Measurements from ENCODE around the gene TGM3.
A peak's percentile ranks its signal among the peaks of the same experiment; 100 is the strongest.

Gene TGM3

DNA sequence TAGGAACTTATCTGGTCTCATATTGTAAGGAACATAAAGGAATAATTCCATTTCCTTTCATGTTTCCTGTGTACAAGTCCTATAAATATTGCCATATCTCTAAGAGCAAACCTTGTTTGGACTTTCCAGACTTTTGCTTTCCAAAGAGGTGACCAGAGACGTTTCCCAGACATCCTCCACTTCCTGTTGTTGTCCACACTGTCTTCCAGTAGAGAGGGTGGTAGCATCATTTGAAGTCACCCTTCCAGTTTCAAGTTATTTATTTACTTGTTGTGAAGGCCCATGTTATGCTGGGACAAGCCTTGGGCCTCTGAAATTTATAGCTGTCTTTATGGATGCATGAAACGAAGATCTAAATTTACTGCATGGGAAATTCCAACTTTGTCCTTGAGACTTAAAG lies 10.6 kb upstream of the TGM3 start:
- no peak for DNase-seq (ENCODE audit: low spot score)

DNA sequence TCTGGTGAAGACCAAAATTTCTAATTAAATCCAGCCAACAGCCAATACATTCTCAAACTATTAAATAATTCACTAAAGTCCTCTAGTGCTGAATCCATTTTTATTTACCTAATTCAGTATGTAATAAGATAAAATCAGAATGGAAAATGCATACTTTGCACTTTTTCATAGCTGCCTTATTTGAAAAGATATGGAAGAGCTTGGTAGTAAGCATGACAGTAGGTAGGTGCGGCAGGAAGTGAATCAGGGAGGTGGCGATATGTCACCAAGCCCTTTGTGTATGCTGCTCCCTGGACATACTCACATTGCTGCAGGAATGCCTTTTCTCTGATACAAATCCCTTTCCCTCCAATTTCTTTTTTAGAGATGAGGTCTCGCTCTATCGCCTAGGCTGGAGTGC lies 10.2 kb upstream of the TGM3 start:
- peak; percentile 59 for DNase-seq (ENCODE audit: low spot score)

DNA sequence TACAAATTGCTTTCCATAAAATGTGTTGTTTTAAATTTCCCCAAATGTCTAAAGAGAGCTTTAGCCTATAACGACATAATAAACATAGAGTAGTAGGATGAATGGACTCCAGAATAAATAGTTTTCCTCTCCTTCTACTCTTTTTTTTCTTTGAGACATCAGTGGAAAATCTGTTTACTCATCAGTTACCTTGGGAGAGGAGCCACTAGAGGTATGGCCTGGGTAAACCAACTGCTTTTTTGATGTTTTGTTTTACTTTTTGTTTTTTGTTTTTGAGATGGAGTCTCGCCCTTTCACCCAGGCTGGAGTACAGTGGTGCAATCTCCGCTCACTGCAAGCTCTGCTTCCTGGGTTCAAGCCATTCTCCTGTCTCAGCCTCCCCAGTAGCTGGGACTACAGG lies 8.3 kb upstream of the TGM3 start:
- DNase-seq (ENCODE audit: low spot score): no peak

DNA sequence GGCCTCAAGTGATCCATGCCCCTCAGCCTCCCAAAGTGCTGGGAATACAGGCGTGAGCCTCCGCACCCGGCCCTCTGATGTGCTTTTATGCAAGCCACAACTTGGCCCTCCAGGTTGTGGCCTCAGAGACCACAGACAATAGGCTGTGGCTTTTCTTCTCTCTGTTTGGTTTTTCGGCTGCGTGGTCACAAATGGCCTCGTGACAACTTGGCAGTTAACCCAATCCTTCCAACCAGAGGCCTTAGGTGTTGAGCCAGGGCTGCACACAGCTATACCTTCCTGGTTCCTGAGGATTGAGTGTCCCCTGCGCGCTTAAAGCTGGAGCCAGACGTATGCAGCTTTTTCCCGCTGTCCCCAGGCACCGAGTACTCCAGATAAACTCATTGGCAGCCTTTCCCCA lies 6.3 kb upstream of the TGM3 start:
- no peak for DNase-seq (ENCODE audit: low spot score)

GRCh38 chr20:2290486-2290885 lies 5.3 kb upstream of the TGM3 start:
- no peak for DNase-seq (ENCODE audit: low spot score)

DNA sequence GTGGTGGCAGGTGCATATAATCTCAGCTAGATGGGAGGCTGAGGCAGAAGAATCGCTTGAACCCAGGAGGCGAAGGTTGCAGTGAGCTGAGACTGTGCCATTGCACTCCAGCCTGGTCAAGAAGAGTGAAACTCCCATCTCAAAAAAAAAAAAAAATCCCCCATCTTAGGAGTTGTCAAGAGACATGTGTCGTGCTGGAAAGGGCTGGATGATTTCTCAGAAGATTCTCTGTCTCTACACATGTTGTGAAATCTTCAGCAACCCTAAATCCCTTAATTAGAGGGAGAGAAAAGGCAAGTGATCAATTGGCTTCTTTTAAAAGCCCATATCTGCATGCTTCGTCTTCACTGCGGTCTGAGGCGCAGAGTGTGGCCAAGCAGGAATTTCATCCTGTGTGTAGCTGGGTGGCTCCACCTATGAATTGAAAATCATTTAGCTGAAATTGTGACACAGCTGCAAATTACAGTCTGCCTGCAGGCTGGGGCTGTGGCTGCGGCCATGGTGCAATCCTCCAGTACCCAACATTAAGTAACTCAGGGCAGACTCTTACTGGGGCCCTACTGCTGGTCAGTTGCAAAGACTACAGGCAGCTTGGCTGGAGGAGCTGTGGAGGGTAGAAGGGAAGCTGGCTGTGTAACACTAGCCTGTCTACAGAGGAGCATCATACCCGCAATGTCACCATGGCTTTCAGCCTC lies 3.2 kb upstream of the TGM3 start:
- DNase-seq (ENCODE audit: low spot score): no peak

DNA sequence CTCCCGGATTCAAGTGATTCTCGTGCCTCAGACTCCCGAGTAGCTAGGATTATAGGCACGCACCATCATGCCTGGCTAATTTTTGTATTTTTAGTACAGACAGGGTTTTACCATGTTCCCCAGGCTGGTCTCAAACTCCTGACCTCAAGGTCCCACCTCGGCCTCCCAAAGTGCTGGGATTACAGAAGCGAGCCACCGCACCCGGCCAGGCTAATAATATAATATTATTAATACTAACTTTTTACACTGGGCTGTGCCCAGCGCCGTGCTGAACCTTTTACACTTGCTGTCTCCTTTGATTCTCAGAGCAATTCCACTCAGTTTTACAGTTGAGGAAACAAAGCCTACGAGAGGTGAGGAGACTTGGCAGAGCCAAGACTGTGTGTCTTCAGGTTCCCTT lies 2.3 kb upstream of the TGM3 start:
- DNase-seq (ENCODE audit: low spot score): no peak

GRCh38 chr20:2293971-2294370 lies 1.8 kb upstream of the TGM3 start:
- no peak for DNase-seq (ENCODE audit: low spot score)

DNA sequence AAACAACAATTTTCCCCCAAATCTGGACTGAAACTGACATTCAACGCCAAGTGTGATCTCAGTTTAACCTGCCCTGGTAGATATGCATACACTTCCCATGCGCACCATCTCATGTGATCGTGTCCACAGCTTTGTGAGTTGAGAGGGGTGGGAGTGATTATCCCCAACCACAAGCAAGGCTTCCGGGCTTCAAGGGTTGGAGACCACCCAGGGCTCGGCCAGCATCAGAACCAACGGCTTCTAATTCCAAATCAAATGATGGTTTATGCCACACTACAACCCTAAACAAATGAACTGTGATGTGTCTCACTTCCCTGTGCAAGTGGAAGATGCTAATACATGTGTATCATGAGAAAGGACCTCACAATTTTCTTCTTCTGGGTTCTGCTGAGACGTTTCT lies 515 bp upstream of the TGM3 start:
- DNase-seq (ENCODE audit: low spot score): no peak

- no peak for DNase-seq (ENCODE audit: low spot score)
Measured at GRCh38 chr20:2296524-2297356, 939 bp downstream of the TGM3 start.

DNA sequence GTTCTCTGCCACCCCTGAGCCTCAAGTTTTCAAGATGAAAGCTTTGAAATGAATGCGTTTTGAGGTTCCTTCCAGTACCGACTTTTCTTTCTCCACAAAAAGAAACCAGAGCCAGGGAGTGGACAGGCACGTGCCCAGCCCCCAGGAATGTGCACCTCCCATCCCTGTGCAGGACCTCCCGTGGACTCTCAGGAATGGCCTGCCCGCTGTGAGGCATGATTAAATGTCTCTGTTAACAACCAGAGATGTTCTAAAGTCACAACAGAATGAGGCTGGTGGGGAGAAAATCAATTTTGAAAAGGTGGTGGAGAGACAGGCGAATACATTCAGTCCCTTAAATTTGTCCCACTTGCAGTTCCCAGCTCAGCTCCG lies 1.5 kb downstream of the TGM3 start:
- no peak for DNase-seq (ENCODE audit: low spot score)

- DNase-seq (ENCODE audit: low spot score): no peak
Measured at GRCh38 chr20:2298116-2298515, 2.3 kb downstream of the TGM3 start.

- no peak for DNase-seq (ENCODE audit: low spot score)
Measured at GRCh38 chr20:2298701-2299100, 2.9 kb downstream of the TGM3 start.

- DNase-seq (ENCODE audit: low spot score): no peak
Measured at GRCh38 chr20:2299301-2299700, 3.5 kb downstream of the TGM3 start.

GRCh38 chr20:2300002-2300401 lies 4.2 kb downstream of the TGM3 start:
- no peak for DNase-seq (ENCODE audit: low spot score)

DNA sequence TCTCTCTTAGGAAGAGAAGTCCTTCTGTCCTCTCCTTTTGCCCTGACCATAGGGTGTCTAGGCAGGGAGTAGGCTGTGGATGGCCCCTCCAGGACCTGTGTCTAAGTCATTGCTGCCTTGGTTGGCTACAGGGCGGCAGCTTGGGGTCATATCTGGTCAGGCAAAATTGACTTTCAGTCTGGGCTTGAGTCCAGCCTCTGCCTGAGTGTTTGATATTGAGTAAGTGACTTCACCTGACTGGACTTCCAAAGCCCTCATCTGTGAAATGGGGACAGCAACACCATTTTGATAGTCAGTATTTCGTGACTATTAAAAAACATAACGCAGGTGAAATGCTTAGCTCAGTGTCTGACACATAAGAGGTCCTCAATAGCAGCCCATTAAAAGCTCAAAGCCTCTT lies 4.6 kb downstream of the TGM3 start:
- no peak for DNase-seq (ENCODE audit: low spot score)

GRCh38 chr20:2301164-2301622 lies 5.4 kb downstream of the TGM3 start:
- peak; percentile 36 for DNase-seq (ENCODE audit: low spot score)

DNA sequence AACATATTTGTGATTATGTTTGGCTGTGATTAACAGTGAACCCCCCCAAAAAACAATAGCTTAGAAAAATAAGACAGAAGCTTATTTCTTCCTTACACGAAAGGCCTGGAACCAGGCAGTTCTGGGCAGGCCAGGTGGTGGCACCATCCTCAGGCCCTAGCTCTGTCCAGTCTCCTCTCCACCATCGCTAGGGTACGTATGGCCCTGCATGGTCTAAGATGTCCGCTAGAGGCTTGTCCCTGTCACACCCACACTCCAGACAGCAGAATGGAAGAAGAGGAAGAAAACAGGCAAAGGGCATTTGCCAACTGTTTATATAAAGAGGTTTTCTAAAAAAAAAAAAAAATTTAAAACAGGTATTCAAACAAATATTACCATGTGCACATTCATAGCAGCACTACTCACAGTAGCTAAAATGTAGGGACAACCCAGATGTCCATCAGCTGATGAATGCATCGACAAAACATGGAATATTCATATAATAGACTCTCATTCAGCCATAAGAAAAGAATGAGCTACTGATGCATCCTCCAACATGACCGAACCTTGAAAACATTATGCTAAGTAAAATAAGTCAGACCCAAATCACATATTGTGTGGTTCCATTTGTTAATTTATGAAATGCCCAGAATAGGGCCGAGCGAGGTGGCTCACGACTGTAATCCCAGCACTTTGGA lies 6.7 kb downstream of the TGM3 start:
- DNase-seq (ENCODE audit: low spot score): no peak

DNA sequence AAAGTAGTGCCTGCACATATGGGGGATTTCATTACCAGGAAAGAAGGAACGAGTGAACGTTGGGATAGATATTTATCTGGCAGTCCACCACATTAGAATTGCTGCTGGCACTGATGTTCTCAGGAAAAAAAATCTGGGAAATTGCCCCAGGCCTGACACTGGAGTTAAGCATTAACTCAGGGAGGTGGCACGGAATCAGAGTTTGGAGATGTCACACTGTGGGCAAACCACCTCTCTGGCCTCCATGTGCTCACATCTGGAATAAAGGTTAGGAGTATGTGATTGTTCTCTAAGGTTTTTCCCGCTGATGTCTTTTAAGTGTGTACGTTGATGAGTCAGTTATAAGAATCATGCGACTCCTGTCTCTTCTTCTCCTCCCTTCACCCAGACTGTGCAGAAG lies 7.9 kb downstream of the TGM3 start:
- no peak for DNase-seq (ENCODE audit: low spot score)

- no peak for DNase-seq (ENCODE audit: low spot score)
Measured at GRCh38 chr20:2304180-2304579, 8.4 kb downstream of the TGM3 start.

DNA sequence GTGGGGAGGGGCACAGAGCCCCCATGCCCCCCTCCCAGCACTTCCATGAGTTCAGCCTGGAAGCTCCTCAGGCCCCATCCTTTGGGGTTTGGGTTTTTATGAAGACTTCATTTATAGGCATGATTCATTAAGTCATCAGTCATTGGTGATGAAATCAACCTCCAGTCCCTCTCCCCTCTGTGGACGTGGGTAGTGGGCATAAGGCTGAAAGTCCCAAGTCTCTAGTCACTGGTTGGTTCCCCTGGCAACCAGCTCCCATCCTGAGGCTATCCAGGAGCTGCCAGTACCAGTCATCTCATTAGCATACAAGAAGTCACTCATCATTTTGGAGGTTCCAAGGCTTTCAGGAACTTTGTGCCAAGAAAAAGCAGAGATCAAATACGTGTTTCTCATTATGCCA lies 9.2 kb downstream of the TGM3 start:
- no peak for DNase-seq (ENCODE audit: low spot score)

DNA sequence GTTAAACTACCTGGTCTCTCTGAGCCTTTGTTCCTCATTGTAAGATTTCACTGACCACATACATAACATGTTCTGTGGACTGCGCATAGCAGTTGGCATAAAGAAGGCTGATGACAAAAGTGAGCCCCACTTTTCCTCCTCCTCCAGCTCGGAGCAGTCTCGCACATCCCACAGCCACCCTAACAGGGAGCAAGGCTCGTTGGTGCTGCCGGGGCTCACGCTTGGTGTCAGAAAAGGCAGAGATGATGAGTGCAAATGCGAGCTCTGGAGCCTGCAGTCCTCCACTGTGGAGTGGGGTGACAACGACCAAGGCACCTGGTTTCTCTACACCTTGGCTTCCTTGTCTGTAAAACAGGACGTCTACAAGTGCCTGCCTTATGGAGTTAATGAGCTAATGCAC lies 9.7 kb downstream of the TGM3 start:
- DNase-seq (ENCODE audit: low spot score): no peak

DNA sequence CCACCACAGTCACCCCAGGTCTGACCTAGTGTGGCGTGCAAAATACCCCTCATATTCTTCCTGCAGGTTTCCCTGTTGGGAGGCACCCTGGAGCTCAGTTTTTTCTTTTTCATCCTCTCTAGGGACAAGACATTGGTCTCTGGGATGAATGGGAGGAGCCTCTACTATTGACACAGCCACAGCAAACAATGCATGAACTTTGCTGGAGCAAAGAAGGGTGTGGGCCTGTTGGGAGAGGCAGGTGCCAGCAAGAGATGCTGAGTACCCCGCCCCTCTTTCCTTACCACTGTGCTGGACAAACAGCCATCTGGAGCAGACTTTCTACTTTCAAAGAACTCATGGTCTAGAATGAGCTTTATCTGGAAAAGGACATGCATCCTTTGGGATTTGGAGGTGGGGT lies 10.1 kb downstream of the TGM3 start:
- peak; percentile 77 for DNase-seq (ENCODE audit: low spot score)
